Activated CD8-positive, alpha-beta memory T cell treated with anti-CD3 and anti-CD28 coated beads, Interleukin-2, amount 50 U/mL, for 4 hours (primary cell): ENCODE results near the gene PLK1.

Experiments used
- DNase-seq: peaks from one replicate; pipeline ENCODE4 v3.0.0-alpha.2; 2020

Gene PLK1

DNA sequence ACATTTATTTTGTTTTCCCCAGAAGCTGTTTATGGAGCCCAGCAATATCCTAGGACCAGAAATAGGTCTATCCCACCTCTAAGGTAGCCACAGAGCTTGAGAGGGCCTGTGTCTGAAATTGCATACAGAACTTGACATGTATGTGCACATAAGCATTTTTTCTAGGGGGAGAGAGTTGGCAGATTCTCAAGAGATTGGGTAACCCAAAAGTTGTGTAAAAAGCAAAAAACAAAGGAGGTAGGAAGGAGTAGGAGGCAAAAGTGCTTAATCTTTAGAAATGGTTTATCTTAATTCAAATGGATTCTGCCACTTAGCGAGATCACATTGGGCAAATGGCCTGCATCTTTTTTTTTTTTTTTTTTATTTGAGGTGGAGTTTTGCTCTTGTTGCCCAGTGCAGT, 3.5 kb downstream of the PLK1 start:
- DNase-seq: no peak

DNA sequence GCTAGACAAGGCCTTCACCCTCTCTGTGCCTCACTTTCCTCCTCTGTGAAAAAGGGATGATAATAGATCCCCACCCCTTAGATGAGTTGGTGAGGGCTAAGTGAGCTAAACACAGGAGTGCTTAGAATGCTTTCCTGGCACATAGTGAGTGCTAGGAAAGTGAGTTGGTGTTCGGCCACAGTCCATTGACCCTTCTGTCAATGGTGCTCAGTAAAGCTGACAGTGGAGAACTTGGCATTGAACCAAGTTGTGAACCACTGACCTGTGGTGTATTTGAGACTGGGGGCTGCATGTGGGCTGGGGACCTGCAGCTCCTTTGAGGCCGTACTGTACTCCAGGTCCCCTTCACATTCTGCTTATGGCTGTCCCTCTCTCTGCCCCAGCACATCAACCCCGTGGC, 4.8 kb downstream of the PLK1 start:
- no peak for DNase-seq

DNA sequence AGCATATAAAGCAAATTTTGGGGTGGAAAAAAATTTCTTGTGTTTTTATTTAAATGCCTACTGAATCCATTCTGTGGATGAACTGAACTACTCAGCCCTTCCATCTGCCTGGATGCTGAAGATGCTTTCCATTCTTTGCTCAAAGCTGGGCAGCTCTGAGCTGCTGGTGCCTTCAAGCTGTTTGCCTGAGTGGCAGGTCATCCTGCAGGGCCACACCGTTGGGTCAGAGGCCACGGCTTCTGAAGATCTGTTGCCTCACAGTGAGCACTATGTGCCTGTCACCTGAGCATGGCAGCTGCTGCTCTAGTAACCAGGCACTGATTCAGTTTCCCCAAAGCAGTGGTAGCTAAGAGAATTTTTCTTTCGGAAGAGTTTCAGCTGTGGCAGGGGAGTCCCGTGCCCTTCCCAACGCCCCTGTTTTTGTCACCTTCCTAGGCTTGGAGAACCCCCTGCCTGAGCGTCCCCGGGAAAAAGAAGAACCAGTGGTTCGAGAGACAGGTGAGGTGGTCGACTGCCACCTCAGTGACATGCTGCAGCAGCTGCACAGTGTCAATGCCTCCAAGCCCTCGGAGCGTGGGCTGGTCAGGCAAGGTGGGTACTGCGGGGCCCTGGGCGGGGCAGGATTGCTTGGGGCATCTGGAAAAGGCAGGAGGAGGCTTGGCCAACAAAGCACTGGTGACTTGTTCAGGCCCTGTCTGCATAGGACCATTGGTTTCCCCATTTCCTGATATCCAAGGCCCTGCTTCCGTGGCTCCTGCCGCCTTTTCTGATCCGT, 8.5 kb downstream of the PLK1 start:
- DNase-seq: no peak

DNA sequence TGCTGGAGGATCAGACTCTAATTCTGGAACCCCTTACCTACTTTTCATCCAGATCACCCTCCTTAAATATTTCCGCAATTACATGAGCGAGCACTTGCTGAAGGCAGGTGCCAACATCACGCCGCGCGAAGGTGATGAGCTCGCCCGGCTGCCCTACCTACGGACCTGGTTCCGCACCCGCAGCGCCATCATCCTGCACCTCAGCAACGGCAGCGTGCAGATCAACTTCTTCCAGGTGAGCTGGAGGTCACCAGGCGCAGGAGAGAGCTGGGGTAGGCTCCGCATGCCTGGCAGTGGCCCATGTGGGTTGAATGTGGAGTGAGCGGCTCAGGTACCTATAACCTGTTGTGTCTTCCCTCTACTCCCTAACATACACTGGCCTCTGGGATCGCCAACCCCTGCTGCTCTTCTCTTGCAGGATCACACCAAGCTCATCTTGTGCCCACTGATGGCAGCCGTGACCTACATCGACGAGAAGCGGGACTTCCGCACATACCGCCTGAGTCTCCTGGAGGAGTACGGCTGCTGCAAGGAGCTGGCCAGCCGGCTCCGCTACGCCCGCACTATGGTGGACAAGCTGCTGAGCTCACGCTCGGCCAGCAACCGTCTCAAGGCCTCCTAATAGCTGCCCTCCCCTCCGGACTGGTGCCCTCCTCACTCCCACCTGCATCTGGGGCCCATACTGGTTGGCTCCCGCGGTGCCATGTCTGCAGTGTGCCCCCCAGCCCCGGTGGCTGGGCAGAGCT, 10.9 kb downstream of the PLK1 start:
- DNase-seq: no peak

DNA sequence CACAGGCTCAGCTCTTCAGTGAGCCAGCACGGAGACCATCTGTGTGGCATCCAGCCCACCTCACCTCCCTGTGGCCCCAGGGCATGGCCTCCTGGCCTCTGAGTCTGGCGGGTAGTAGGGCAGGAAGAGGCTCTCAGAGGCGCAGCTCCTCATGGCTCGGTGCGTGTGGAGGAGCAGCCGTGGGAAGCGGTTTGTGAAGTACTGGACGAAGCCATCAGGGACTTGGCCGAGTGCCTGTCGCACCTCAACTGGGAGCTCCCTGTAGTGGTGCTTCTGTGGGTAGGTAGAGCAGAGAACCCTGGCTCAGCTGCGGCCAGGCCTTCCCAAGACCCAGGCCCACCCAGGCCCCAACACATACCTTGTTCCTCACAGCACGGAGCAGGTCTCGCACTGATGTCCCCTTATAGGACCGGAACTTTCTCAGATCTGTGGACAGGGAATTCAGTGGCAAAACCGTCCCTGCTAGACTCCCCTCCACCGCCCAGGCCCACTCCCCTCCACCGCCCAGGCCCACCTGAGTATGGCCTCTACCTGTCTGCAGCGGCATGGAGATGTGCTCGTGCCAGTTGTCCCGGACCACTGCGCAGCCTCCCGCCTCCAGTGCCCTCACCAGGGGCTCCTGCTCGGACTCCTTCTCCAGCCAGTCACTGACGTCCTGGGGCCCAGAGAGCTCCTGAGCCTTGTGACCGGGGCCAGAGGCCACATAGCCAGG, 12.2 kb downstream of the PLK1 start:
- no peak for DNase-seq

- no peak for DNase-seq
Measured at GRCh38 chr16:23691483-23692189, 12.9 kb downstream of the PLK1 start.

DNA sequence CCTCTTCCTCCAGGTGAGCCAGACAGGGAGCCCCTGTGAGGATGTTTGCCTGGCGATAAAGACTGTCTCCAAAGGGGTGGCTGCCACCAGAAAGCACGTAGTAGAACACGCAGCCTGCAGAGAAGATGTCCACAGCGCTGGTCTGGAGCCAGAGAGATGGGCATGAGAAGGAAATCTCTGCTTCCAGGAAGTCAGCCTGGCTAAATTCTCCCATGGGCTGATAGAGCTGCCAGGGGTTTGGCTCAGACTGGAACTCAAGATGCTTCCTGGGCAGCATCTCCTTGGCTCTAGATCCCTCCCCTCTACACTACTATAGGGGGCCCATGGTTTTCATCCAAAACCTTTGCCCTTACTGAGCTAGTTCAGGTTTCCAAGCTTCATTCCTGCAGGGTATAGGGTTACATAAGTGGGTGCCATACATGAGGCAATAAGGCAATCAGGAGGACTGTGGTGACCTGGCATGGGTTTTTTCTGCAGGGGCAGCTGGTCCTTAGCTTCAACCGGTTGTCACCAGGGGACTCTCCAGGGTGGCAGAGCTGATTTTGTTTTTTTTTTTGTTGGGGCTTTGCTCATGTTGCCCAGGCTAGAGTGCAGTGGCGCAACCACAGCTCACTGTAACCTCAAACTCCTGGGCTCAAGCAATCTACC, 13.6 kb downstream of the PLK1 start:
- DNase-seq: no peak

- no peak for DNase-seq
Measured at GRCh38 chr16:23694265-23694643, 15.6 kb downstream of the PLK1 start.

DNA sequence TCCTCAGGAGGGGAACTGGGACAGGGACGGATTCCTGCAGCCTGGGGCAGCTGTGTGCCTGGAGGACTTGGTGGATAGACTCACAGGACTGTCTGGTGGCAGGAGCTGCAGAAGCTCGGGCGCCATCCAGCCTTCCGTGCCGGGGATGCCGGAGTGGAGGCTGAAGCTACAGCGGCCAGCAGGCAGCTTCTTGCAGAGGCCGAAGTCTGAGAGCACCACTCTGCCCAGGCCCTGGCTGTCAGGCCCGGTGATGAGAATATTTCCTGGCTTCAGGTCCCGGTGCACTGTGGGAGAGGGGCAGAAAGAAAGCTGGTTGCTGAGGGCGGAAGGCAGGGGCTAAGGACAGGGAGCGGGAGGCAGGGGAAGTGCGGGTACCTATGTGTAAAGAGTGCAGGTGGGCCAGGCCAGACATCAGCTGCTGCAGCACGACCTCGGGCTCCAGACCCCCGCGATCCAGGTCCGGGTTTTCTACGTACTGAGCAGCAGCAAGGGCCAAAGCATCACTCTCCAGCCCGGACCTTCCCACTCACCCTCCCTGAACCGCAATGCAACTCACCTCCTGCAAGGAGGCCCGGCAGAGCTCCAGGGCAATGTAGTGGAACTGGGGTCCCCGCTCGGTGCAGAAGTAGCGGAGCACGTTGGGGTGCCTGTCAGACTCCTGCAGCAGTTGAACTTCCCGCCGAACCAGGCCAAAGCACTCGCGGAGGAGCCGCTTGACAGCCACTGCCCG, 16.1 kb downstream of the PLK1 start:
- DNase-seq: no peak

DNA sequence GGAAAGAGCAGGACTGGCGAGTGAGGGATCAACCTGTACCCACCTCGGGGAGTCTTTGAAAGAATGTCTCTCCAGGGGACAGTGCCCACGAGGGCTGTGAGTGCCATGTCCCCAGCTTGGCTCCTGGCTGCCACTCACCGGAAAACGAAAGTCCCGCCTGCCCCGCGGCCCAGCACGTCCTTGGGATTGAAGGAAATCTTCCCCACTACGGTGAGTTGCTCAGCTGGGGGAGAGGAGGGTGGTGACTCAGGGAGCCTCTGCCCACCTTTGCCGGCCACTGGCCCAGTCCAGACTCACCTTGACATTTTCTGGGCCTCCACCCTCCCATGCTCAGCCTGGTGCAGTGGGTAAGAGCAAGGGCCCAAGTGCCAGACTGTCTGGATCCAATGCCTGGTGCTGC, 17.1 kb downstream of the PLK1 start:
- DNase-seq: no peak

GRCh38 chr16:23699100-23699499, 20.4 kb downstream of the PLK1 start:
- no peak for DNase-seq

- no peak for DNase-seq
Measured at GRCh38 chr16:23700093-23700492, 21.4 kb downstream of the PLK1 start.

GRCh38 chr16:23700509-23700908, 21.8 kb downstream of the PLK1 start:
- no peak for DNase-seq

DNA sequence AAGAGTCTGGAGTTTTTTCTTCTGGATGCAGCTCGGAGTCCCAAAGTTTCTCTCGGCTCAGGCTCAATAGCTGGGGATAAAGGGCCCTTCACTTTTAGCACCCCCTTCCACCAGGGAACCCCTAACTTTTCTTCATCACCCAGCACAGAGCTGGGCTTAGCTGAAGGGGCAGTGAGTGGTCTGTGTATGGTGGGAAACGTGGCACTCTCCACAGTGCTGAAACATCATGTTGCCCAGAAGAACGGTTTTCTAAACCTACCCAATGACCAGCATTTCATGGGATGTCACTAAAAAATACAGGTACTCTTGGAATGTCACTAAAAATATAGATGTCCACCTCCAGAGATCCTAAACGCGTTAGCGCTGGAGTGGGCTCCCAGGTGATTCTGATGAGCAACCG, 22.4 kb downstream of the PLK1 start:
- DNase-seq: no peak

- DNase-seq: no peak
Measured at GRCh38 chr16:23702951-23703350, 24.3 kb downstream of the PLK1 start.

DNA sequence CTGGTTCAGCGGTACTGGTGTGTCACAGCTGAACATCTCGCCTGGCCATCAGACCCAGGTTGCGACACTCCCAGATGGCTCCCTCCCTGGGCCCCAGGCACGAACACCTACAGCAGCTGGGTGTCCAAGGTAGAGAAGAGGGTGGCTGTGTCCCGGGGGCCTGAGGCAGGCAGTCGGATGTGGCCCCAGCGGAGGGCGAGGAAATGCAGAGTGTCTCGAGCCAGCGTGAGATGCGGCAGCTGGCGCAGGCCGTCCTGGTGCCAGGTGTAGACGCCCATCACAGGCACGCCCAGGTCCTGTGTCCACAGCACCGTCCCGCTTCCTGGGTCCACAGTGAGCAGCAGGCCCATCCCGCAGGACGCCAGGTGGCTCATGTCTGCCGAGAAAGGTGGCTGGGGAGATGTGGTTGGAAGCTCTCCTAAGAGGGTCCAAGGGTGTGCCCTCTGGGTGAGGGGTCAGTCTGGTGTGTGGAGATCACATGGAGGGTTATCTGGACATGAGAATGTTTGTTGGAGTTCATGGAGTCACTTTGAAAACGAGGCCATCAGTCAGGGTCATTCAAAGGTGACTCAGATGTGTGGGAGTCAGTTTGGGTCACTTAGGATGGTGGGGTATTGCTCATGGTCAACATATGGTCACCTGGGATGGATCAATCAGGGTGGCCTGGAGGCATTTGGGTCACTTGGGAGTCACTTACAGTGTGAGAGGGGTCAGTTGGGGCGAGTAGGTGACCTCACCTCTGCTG, 26.3 kb downstream of the PLK1 start:
- no peak for DNase-seq

- no peak for DNase-seq
Measured at GRCh38 chr16:23705517-23705902, 26.8 kb downstream of the PLK1 start.

DNA sequence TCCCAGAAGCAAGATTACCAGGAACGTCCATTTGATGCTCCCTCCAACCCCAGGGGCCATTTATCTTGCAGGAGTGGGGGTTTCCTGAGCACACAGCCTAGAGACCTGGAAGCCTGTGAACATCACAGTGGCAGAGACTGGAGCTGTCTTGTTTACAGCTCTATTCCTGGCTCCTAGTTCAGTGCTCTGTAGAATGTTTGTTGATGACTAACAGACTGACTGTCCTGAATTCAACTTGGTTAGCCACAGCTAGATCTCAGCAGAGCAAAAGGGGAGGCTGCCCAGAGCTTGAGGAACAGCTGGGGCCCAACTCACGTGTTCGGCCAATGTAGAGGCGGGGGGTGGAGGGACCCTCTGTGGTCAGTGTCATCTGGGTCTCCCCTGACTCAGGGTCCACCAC, 27.8 kb downstream of the PLK1 start:
- no peak for DNase-seq

- no peak for DNase-seq
Measured at GRCh38 chr16:23709536-23709935, 30.8 kb downstream of the PLK1 start.

DNA sequence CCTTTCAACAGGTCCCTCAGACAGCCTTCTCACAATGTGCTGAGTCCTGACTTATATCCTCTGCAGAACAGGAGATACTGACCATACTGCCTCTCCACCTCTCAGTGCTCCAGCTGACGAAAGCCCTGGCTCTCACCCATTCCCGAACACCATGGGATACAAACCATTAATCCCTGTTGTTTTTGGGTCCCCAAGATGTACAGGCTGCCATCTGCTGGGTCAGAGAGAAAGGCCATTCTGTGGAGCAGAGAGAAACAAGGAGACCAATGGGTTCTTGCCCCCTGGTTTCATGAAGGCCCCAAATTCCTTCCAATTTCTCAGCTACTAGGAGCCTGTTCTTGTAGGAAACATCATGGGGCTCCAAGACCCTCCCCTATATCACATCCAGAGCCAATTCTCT, 31.3 kb downstream of the PLK1 start:
- DNase-seq: no peak

DNA sequence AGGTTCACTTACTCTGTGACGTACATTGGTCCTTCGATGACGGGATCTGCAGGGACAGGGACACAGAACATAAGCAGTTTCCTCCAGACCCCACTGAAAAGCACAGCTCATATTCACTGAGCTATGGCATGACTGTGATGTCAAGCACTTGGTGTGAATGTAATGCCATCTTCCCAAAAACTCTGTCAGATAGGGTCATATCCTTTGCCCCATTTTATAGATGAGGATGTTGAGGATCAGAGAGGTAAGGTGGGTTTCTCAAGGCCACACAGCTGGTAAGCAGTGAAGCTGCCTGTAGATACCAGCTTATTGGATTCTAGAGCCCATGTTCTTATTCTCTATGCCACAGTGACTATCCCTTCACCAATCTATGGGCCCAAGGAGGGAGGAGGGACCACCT, 31.8 kb downstream of the PLK1 start:
- no peak for DNase-seq
